ENCODE measurements around the gene KLF17. TPM values are rescaled to one million over a fixed set of nuclear protein-coding genes. Genes with fewer than 3 reads are reported as not detected.

KLF17 gene
- total RNA-seq, 1 donor from 2014 or later = not detected

DNA sequence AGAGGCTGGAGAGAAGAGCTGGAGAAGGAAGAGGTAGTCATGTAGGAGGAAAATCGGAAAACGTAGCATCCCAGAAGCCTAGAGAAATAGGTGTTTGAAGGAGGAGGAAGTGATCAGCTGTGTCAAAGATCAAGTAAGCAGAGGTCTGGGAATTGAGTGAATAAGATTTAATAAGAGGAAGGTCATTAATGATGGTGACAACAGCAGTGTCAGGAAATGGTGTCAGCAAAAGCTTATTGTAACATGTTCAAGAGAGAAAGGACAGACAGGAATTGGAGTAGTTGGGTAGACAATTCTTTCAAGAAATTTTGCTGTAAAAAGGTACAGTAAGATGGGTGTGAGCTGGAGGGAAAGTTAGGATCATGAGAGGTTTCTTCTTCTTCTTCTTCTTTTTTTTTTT, 45.8 kb upstream of the KLF17 start:
- H3K27me3 Mint-ChIP-seq (ENCODE audit: insufficient read depth, low read depth) = no peaks in the 10 kb centered on the region
- H3K4me1 Mint-ChIP-seq = peaks cover 24% of the 10 kb centered on the region
- Histone ChIP-seq H3K27me3 (no peaks in the 10 kb centered on the region), H2AFZ (replicated peaks) (no peak overlapping the region), H4K20me1 (ENCODE audit: low read depth) (no peaks in the 10 kb centered on the region), H3K79me2 (ENCODE audit: low read depth) (no peaks in the 10 kb centered on the region), H3K4me2 (no peak overlapping the region), H3K9ac (no peak overlapping the region), H3K27ac (no peak overlapping the region), H3K9me3 (ENCODE audit: low read depth) (no peaks in the 10 kb centered on the region), H3K4me1 (no peaks in the 10 kb centered on the region), H3F3A (ENCODE audit: low read depth) (no peaks in the 10 kb centered on the region), H3K36me3 (no peaks in the 10 kb centered on the region), H3K4me3 (no peak overlapping the region)
- no peaks in the 10 kb centered on the region for H3K36me3 Mint-ChIP-seq
- no peak for DNase-seq (ENCODE audit: low spot score)
- no peak overlapping the region for H3K27ac Mint-ChIP-seq
- no peak for TF ChIP-seq EZH2phosphoT487 (IDR thresholded peaks at IDR 0.05)
- no peak for TF ChIP-seq EZH2 (IDR thresholded peaks at IDR 0.05)
- TF ChIP-seq, protein P1, sequence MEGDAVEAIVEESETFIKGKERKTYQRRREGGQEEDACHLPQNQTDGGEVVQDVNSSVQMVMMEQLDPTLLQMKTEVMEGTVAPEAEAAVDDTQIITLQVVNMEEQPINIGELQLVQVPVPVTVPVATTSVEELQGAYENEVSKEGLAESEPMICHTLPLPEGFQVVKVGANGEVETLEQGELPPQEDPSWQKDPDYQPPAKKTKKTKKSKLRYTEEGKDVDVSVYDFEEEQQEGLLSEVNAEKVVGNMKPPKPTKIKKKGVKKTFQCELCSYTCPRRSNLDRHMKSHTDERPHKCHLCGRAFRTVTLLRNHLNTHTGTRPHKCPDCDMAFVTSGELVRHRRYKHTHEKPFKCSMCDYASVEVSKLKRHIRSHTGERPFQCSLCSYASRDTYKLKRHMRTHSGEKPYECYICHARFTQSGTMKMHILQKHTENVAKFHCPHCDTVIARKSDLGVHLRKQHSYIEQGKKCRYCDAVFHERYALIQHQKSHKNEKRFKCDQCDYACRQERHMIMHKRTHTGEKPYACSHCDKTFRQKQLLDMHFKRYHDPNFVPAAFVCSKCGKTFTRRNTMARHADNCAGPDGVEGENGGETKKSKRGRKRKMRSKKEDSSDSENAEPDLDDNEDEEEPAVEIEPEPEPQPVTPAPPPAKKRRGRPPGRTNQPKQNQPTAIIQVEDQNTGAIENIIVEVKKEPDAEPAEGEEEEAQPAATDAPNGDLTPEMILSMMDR (IDR thresholded peaks at IDR 0.05) = no peak
- no peak overlapping the region for H3K4me3 Mint-ChIP-seq
- H3K9me3 Mint-ChIP-seq = no peaks in the 10 kb centered on the region

DNA sequence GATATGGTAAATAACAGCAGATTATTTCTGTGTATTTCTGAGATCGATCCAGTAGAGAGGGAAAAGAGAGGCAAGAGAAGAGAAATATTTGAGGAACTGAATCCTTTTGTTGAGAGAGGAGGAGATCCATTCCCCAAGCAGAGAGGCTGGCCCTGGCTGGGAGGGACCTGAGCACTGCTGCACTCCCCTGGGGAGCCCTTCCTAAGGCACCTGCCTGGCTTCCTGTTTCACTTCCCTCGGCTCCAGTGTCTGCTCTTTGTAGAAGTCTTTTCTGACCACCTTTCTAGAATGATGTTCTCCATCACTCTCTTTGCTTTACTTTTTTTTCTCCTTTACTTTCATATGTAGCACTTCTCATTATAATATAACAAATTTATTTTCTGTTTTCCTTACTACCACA, 45.1 kb upstream of the KLF17 start:
- Mint-ChIP-seq H3K4me1 (peaks cover 22% of the 10 kb centered on the region), H3K36me3 (no peaks in the 10 kb centered on the region), H3K9me3 (no peaks in the 10 kb centered on the region), H3K27ac (no peak overlapping the region), H3K4me3 (no peak overlapping the region), H3K27me3 (ENCODE audit: insufficient read depth, low read depth) (no peaks in the 10 kb centered on the region)
- Histone ChIP-seq H3K36me3 (no peaks in the 10 kb centered on the region), H3K4me1 (no peaks in the 10 kb centered on the region), H3K4me2 (no peak overlapping the region), H3K27me3 (no peaks in the 10 kb centered on the region), H3K27ac (no peak overlapping the region), H4K20me1 (ENCODE audit: low read depth) (no peaks in the 10 kb centered on the region), H3K4me3 (no peak overlapping the region), H3K9ac (no peak overlapping the region), H3K9me3 (ENCODE audit: low read depth) (no peaks in the 10 kb centered on the region), H2AFZ (replicated peaks) (no peak overlapping the region), H3F3A (ENCODE audit: low read depth) (no peaks in the 10 kb centered on the region), H3K79me2 (ENCODE audit: low read depth) (no peaks in the 10 kb centered on the region)
- TF ChIP-seq EZH2phosphoT487 (IDR thresholded peaks at IDR 0.05) (no peak), EZH2 (IDR thresholded peaks at IDR 0.05) (no peak)
- TF ChIP-seq, protein P1 (IDR thresholded peaks at IDR 0.05) = no peak
- no peak for DNase-seq (ENCODE audit: low spot score)

DNA sequence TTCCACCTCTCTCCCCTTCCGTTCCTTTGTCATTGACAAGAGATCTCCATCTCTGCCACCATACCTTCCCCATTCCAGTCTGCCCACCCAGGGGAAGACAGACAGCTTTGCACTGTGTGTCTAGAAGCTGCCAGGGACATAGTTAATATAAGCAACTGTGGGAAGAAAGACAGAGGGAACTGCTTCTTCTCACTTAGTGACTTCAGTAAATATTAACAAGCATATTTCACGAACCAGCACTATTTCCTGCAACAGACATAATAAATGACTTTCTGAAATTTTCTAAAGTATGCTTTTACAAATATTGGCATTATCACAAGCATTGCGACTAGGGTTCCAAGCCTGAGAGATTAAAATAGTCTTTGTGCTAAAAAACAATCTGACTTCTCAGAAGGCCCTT, 44.2 kb upstream of the KLF17 start:
- peaks cover 3% of the 10 kb centered on the region for H3K27me3 Mint-ChIP-seq (ENCODE audit: insufficient read depth, low read depth)
- Histone ChIP-seq H2AFZ (replicated peaks) (no peak overlapping the region), H3K79me2 (ENCODE audit: low read depth) (no peaks in the 10 kb centered on the region), H4K20me1 (ENCODE audit: low read depth) (no peaks in the 10 kb centered on the region), H3K27ac (no peak overlapping the region), H3K36me3 (no peaks in the 10 kb centered on the region), H3K27me3 (no peaks in the 10 kb centered on the region), H3K4me1 (no peaks in the 10 kb centered on the region), H3K4me3 (no peak overlapping the region), H3F3A (ENCODE audit: low read depth) (no peaks in the 10 kb centered on the region), H3K4me2 (no peak overlapping the region), H3K9me3 (ENCODE audit: low read depth) (no peaks in the 10 kb centered on the region), H3K9ac (no peak overlapping the region)
- H3K9me3 Mint-ChIP-seq = no peaks in the 10 kb centered on the region
- no peak overlapping the region for H3K4me3 Mint-ChIP-seq
- H3K36me3 Mint-ChIP-seq = no peaks in the 10 kb centered on the region
- H3K4me1 Mint-ChIP-seq = peaks cover 18% of the 10 kb centered on the region
- H3K27ac Mint-ChIP-seq = no peak overlapping the region
- TF ChIP-seq, protein P1 (IDR thresholded peaks at IDR 0.05) = no peak
- TF ChIP-seq EZH2 (IDR thresholded peaks at IDR 0.05) (no peak), EZH2phosphoT487 (IDR thresholded peaks at IDR 0.05) (no peak)
- DNase-seq (ENCODE audit: low spot score) = no peak
